SK-N-SH treated with all-trans-retinoic acid at 6 μM for 48 hours (cell line): ENCODE results near the gene FBXL17.
A peak's percentile ranks its signal among the peaks of the same experiment; 100 is the strongest.

Experiments
- ATAC-seq: fragments of 200-7000 bp; cut with Tn5 transposase; 3 replicates; pipeline ENCODE4 v1.9.1; 2020; ENCODE audit warnings: mild to moderate bottlenecking, moderate library complexity
- ARNTL ChIP-seq: fragments of 450-650 bp; formaldehyde crosslinking; IDR thresholded peaks from 2 replicates; pipeline ENCODE4 v1.5.0; 2020; ENCODE audit warnings: low read depth, mild to moderate bottlenecking, moderate library complexity, borderline replicate concordance
- BACH2 ChIP-seq: fragments of 250-450 bp; sonication (Bioruptor Pico); IDR thresholded peaks from 2 replicates; pipeline ENCODE4 v1.9.0; 2021; ENCODE audit warnings: mild to moderate bottlenecking, borderline replicate concordance
- CSDC2 ChIP-seq: fragments of 250-450 bp; sonication (Bioruptor Pico); IDR thresholded peaks from 2 replicates; pipeline ENCODE4 v1.5.0; 2020; ENCODE audit warnings: mild to moderate bottlenecking, moderate library complexity
- ESRRG ChIP-seq: fragments of 250-450 bp; sonication (Bioruptor Pico); IDR thresholded peaks from 2 replicates; pipeline ENCODE4 v1.6.1; 2021; ENCODE audit warnings: mild to moderate bottlenecking
- GLIS3 ChIP-seq: fragments of 250-450 bp; sonication (Bioruptor Pico); IDR thresholded peaks from 2 replicates; pipeline ENCODE4 v1.5.0; 2020; ENCODE audit warnings: mild to moderate bottlenecking, moderate library complexity
- ISL1 ChIP-seq: fragments of 250-450 bp; sonication (Bioruptor Pico); IDR thresholded peaks from 2 replicates; pipeline ENCODE4 v2.1.2; 2022; ENCODE audit warnings: mild to moderate bottlenecking, moderate library complexity
- OSR1 ChIP-seq: fragments of 250-450 bp; sonication (Bioruptor Pico); IDR thresholded peaks from 2 replicates; pipeline ENCODE4 v1.8.0; 2022; ENCODE audit warnings: moderate library complexity, mild to moderate bottlenecking, inconsistent platforms
- PPARA ChIP-seq: fragments of 250-450 bp; sonication (Bioruptor Pico); IDR thresholded peaks from 2 replicates; pipeline ENCODE4 v1.5.0; 2020; ENCODE audit warnings: mild to moderate bottlenecking, borderline replicate concordance
- RARB ChIP-seq: fragments of 250-450 bp; sonication (Bioruptor Pico); IDR thresholded peaks from 2 replicates; pipeline ENCODE4 v1.8.0; 2021; ENCODE audit warnings: mild to moderate bottlenecking, moderate library complexity
- SNAI2 ChIP-seq: fragments of 250-450 bp; sonication (Bioruptor Pico); IDR thresholded peaks from 2 replicates; pipeline ENCODE4 v1.5.0; 2020; ENCODE audit warnings: mild to moderate bottlenecking, moderate library complexity
- TCF4 ChIP-seq: fragments of 250-450 bp; sonication (Bioruptor Pico); IDR thresholded peaks from 2 replicates; pipeline ENCODE4 v1.8.0; 2021; ENCODE audit warnings: mild to moderate bottlenecking, moderate library complexity, borderline replicate concordance
- ZC3H10 ChIP-seq: fragments of 250-450 bp; sonication (Bioruptor Pico); IDR thresholded peaks from 2 replicates; pipeline ENCODE4 v1.5.1; 2021; ENCODE audit warnings: mild to moderate bottlenecking, moderate library complexity
- ZFP3 ChIP-seq: fragments of 250-450 bp; sonication (Bioruptor Pico); IDR thresholded peaks from 2 replicates; pipeline ENCODE4 v1.5.0; 2020; ENCODE audit warnings: mild to moderate bottlenecking, moderate library complexity
- ZFP30 ChIP-seq: fragments of 450-650 bp; formaldehyde crosslinking; IDR thresholded peaks from 2 replicates; pipeline ENCODE4 v1.5.0; 2022; ENCODE audit warnings: mild to moderate bottlenecking, moderate library complexity
- ZNF565 ChIP-seq: fragments of 450-650 bp; formaldehyde crosslinking; conservative IDR thresholded peaks from 2 replicates; pipeline ENCODE4 v1.5.0; 2020; ENCODE audit warnings: low read depth, mild to moderate bottlenecking, moderate library complexity
- ZNF8 ChIP-seq: fragments of 450-650 bp; formaldehyde crosslinking; IDR thresholded peaks from 2 replicates; pipeline ENCODE4 v1.5.0; 2020; ENCODE audit warnings: mild to moderate bottlenecking, moderate library complexity
- TF ChIP-seq, protein P1 (sequence below): fragments of 250-450 bp; sonication (Bioruptor Pico); IDR thresholded peaks from 2 replicates; pipeline ENCODE4 v1.8.0; 2021; ENCODE audit warnings: low read depth, mild to moderate bottlenecking, moderate library complexity, borderline replicate concordance
- TF ChIP-seq, protein P2 (sequence below): fragments of 250-450 bp; sonication (Bioruptor Pico); IDR thresholded peaks from 2 replicates; pipeline ENCODE4 v1.8.0; 2020; ENCODE audit warnings: mild to moderate bottlenecking, moderate library complexity, borderline replicate concordance
- TF ChIP-seq, protein P3 (sequence below): fragments of 250-450 bp; sonication (Bioruptor Pico); IDR thresholded peaks from 2 replicates; pipeline ENCODE4 v1.5.1; 2021; ENCODE audit warnings: mild to moderate bottlenecking, moderate library complexity
- TF ChIP-seq, protein P4 (sequence below): fragments of 250-450 bp; sonication (Bioruptor Pico); IDR thresholded peaks from 2 replicates; pipeline ENCODE4 v1.5.1; 2020; ENCODE audit warnings: low read depth, mild to moderate bottlenecking, moderate library complexity

FBXL17 gene

DNA sequence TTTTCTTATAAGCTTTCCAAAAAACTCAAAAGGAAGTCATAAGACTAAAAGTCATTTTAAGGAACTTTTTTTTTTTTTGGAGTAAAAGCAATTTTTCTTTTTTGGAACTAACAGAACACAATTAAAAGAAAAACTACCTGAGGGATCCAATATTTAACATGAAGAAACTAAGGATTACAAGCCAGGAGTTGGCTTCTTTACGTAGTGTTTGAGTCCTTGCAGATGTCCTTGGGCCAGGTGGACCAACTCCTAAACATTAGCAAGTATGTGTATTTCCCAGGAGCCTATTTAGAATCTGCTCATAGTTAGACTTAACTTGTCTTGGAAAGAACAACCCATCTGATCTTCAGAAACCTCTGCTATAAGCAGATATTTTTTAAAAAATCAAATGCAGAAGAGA is 557.1 kb downstream of the FBXL17 start:
- TF ChIP-seq RARB (no peak), SNAI2 (no peak), CSDC2 (no peak), ZFP3 (no peak), GLIS3 (CRISPR knock-in tag) (no peak), ARNTL (no peak), ZNF8 (CRISPR knock-in tag) (no peak), ESRRG (CRISPR knock-in tag) (no peak), ZFP30 (CRISPR knock-in tag) (no peak)
- TF ChIP-seq, protein P1, sequence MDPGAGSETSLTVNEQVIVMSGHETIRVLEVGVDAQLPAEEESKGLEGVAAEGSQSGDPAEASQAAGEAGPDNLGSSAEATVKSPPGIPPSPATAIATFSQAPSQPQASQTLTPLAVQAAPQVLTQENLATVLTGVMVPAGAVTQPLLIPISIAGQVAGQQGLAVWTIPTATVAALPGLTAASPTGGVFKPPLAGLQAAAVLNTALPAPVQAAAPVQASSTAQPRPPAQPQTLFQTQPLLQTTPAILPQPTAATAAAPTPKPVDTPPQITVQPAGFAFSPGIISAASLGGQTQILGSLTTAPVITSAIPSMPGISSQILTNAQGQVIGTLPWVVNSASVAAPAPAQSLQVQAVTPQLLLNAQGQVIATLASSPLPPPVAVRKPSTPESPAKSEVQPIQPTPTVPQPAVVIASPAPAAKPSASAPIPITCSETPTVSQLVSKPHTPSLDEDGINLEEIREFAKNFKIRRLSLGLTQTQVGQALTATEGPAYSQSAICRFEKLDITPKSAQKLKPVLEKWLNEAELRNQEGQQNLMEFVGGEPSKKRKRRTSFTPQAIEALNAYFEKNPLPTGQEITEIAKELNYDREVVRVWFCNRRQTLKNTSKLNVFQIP (CRISPR knock-in tag) = no peak
- TF ChIP-seq, protein P2, sequence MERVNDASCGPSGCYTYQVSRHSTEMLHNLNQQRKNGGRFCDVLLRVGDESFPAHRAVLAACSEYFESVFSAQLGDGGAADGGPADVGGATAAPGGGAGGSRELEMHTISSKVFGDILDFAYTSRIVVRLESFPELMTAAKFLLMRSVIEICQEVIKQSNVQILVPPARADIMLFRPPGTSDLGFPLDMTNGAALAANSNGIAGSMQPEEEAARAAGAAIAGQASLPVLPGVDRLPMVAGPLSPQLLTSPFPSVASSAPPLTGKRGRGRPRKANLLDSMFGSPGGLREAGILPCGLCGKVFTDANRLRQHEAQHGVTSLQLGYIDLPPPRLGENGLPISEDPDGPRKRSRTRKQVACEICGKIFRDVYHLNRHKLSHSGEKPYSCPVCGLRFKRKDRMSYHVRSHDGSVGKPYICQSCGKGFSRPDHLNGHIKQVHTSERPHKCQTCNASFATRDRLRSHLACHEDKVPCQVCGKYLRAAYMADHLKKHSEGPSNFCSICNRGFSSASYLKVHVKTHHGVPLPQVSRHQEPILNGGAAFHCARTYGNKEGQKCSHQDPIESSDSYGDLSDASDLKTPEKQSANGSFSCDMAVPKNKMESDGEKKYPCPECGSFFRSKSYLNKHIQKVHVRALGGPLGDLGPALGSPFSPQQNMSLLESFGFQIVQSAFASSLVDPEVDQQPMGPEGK = no peak
- TF ChIP-seq, all 23 proteins: peak for 0
- no peak for ATAC-seq

DNA sequence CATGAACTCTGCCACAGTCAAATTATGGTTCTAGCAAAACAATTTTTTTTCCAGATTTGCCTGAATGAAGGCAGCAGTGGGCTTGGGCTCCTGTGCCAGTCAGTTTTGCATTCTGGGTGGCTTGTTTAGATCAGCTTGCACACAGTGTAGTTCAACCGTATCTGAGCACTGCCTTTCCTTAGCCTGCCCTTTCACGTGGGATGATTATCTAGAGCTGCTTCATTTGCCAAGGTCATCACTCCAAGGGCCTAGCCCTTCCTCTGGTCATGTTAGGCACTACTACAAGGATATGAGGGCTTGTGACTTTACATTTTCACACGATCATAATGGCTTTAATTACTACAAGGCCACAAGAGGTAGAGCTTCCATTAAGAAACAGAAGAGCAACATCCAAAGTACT is 560.6 kb downstream of the FBXL17 start:
- TF ChIP-seq, protein P3, sequence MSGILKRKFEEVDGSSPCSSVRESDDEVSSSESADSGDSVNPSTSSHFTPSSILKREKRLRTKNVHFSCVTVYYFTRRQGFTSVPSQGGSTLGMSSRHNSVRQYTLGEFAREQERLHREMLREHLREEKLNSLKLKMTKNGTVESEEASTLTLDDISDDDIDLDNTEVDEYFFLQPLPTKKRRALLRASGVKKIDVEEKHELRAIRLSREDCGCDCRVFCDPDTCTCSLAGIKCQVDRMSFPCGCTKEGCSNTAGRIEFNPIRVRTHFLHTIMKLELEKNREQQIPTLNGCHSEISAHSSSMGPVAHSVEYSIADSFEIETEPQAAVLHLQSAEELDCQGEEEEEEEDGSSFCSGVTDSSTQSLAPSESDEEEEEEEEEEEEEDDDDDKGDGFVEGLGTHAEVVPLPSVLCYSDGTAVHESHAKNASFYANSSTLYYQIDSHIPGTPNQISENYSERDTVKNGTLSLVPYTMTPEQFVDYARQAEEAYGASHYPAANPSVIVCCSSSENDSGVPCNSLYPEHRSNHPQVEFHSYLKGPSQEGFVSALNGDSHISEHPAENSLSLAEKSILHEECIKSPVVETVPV (CRISPR knock-in tag) = no peak
- TF ChIP-seq RARB (no peak), ZNF8 (CRISPR knock-in tag) (no peak), SNAI2 (no peak), TCF4 (CRISPR knock-in tag) (no peak), ZC3H10 (CRISPR knock-in tag) (no peak), PPARA (CRISPR knock-in tag) (no peak), BACH2 (CRISPR knock-in tag) (no peak), ISL1 (no peak), OSR1 (no peak), ZFP3 (no peak)

DNA sequence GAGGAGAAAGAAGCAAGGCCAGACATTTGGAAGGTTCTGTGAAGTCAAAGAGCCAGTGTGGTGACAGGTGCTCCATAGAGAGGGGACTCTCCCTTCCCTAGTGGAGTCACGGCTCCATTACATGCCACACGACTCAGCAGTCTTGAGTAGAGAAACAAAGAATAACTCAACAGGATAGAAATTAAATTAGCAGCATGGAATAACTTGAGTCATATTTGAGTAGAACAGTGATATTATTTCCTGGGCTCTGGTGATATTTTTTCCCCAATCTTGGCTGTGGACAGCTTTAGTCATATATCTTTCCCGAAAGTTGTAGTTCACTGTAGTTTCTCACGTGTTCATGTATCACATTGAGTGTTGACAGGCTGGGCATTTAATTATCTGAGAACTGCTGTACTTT is 561.5 kb downstream of the FBXL17 start:
- ATAC-seq = peak; percentile 25; the same call in 1 of the 3 replicates
- no peak for TF ChIP-seq ZFP3
- TF ChIP-seq PPARA (CRISPR knock-in tag) = no peak
- TF ChIP-seq ZC3H10 (CRISPR knock-in tag) = peak; percentile 74
- no peak for TF ChIP-seq OSR1
- TF ChIP-seq, all 23 proteins: peak for 1

More for the DNA sequence above, 560.6 kb downstream of the FBXL17 start:
- no peak for ATAC-seq

DNA sequence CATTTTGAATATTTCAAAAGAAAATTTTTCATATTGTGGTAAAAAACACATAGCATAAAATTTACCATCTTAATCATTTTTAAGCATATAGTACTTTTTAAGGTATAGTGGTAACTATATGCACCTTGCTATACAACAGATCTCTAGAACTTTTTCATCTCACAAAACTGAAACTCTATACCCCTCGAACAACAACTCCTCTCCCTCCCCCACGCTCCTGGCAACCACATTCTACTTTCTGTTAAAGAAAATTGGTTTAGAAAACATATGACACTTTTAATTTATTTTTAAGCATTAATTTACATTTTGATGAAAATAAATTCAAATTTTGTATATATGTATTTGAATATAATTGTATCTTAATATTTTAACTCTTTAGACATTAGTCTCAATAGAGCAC is 563.9 kb downstream of the FBXL17 start:
- ATAC-seq = no peak
- TF ChIP-seq ZNF565 (no peak), BACH2 (CRISPR knock-in tag) (no peak), ZNF8 (CRISPR knock-in tag) (no peak), PPARA (CRISPR knock-in tag) (no peak), RARB (no peak), ARNTL (no peak), ESRRG (CRISPR knock-in tag) (no peak), ZFP30 (CRISPR knock-in tag) (no peak), ZFP3 (no peak), TCF4 (CRISPR knock-in tag) (no peak)
- TF ChIP-seq, protein P1 (CRISPR knock-in tag) = no peak
- TF ChIP-seq, protein P4, sequence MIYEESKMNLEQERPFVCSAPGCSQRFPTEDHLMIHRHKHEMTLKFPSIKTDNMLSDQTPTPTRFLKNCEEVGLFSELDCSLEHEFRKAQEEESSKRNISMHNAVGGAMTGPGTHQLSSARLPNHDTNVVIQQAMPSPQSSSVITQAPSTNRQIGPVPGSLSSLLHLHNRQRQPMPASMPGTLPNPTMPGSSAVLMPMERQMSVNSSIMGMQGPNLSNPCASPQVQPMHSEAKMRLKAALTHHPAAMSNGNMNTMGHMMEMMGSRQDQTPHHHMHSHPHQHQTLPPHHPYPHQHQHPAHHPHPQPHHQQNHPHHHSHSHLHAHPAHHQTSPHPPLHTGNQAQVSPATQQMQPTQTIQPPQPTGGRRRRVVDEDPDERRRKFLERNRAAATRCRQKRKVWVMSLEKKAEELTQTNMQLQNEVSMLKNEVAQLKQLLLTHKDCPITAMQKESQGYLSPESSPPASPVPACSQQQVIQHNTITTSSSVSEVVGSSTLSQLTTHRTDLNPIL = no peak
- TF ChIP-seq, protein P2 = no peak
